Hepatocyte (in vitro differentiated cells): ENCODE results near the gene DNAJC5G.

Experiments used
- EZH2 ChIP-seq: fragments of 200-600 bp; sonication (generic); IDR thresholded peaks from 2 replicates; pipeline ENCODE4 v1.6.1; 2016; ENCODE audit warnings: antibody characterized with exemption, mild to moderate bottlenecking, borderline replicate concordance
- EZH2phosphoT487 ChIP-seq: fragments of 200-600 bp; sonication (generic); IDR thresholded peaks from one replicate; pipeline ENCODE4 v1.6.1; 2018; ENCODE audit warnings: antibody characterized with exemption, mild to moderate bottlenecking, low read depth, moderate library complexity; ENCODE audit not compliant: unreplicated experiment, severe bottlenecking
- TF ChIP-seq, protein P1 (sequence below): fragments of 200-600 bp; sonication (generic); IDR thresholded peaks from 2 replicates; pipeline ENCODE4 v1.5.1; 2016; ENCODE audit warnings: antibody characterized with exemption, mild to moderate bottlenecking; ENCODE audit not compliant: poor library complexity

DNA sequence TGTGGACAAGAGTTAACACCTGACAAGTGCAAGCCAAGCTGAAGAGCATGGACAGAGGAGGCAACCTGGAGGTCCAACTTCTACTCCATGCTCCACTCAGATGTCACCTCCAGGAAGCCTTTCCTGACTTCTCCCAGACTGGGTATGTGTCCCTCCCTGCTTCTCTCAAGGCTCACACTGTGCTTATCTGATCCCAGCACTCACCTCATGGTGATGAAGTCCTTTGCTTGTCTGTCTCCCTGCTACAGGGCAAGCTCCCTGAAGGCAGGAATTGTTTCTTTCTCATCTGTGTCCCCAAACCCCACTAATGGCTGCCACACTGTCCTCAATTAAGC is 9.7 kb upstream of the DNAJC5G start:
- TF ChIP-seq, protein P1, sequence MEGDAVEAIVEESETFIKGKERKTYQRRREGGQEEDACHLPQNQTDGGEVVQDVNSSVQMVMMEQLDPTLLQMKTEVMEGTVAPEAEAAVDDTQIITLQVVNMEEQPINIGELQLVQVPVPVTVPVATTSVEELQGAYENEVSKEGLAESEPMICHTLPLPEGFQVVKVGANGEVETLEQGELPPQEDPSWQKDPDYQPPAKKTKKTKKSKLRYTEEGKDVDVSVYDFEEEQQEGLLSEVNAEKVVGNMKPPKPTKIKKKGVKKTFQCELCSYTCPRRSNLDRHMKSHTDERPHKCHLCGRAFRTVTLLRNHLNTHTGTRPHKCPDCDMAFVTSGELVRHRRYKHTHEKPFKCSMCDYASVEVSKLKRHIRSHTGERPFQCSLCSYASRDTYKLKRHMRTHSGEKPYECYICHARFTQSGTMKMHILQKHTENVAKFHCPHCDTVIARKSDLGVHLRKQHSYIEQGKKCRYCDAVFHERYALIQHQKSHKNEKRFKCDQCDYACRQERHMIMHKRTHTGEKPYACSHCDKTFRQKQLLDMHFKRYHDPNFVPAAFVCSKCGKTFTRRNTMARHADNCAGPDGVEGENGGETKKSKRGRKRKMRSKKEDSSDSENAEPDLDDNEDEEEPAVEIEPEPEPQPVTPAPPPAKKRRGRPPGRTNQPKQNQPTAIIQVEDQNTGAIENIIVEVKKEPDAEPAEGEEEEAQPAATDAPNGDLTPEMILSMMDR, result no peak
- no peak for TF ChIP-seq EZH2
- TF ChIP-seq EZH2phosphoT487, result no peak
